Ecto neural progenitor cell (in vitro differentiated cells): Measurements from ENCODE around the gene OR51E1.

Source experiments
- DNase-seq: peaks from one replicate; pipeline ENCODE4 v3.0.0-alpha.2; 2018; ENCODE audit warnings: low spot score

Gene OR51E1, protein sequence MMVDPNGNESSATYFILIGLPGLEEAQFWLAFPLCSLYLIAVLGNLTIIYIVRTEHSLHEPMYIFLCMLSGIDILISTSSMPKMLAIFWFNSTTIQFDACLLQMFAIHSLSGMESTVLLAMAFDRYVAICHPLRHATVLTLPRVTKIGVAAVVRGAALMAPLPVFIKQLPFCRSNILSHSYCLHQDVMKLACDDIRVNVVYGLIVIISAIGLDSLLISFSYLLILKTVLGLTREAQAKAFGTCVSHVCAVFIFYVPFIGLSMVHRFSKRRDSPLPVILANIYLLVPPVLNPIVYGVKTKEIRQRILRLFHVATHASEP

DNA sequence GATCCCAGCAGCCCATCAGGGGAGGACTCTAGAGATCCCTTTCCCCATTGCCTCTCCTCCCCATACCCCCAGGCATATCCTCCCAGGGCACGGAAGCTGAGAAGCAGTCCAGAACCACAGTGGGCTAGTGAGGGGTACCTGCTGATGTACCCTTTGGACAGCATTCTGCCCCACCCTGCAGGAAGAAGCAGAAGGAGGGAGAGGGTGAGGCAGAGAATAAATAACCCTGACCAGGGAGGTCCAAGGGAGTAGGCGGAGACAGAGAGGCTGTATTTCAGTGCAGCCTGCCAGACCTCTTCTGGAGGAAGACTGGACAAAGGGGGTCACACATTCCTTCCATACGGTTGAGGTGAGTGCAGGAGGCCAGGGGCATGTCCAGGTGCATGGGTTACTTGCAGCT, at the start of gene OR51E1:
OR51E1 (plus strand) TSS at position 301 of the 400 bp plus-strand sequence. CDS start 8,545 bp downstream, outside the sequence.
- no peak for DNase-seq

DNA sequence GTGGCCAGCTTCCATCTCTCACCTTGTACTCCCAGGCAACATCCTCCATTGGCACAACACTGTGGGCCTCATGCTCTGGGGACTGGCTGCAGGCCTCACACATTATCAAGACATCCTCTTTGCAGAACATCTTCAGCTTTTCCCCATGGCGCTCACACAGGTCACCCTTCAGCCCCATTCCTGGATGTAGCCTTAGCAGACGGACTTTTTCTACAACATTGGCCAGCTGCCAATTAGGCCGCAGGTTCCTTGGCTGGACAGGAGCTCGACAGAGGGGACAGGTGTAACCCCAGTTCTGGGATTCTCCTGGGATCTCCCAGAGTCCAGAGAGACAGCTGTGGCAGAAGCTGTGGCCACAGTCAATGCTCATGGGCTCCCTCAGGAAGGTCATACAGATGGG, 38.7 kb upstream of the OR51E1 start:
- no peak for DNase-seq

DNA sequence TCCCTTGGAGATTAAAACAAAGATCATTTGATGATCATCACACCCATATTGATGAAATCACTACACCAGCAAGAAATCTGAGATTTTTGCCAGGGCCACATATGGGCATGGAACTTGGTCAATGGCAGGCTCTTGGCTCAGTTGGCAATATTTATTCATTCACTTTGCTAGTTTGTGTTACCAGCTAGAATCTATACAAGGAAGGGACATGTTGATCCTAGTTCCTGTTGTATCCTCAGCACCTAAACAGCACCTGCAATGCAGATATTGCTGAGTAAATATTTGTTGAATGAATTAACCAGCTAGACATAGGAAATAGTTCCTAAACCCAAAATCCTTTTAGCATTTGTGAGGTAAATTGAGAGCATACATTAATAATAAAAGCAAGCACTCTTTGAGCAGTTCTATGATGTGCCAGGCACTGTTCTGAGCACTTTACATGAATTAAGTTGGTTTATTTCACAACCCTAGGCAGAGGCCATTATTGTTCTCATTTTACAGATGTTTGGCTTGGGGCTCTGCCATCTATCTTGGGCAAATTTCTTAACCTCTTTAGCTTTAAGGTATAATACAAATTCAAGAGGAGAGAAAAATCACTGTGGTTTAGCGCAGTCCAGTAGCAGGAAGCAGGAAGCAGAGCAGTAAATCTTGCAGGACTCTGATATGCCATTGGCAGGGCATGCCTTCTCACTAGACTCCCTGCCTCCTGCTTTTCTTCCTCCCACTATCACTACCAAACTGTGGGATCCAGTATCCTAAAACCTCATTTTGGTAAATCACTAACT, 37.4 kb upstream of the OR51E1 start:
- DNase-seq = no peak

DNA sequence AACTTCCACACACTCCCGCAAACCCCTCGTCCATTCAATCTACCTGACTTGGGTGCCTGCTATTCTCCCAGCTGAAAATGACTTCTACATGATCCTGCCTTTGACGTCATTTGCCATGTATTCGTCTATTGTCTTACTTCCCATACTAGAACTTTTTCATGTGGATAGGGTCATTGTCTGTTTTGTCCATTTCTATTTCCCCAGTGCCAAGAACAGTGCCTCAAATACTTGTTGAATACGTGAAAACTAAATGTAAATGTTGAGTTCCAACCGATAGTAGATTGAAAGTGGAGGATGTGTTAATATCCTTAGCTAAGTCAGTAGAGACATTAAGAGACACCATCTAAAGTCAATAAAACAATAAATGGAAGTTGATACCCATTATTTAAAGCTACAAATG, 36.7 kb upstream of the OR51E1 start:
- DNase-seq = no peak

DNA sequence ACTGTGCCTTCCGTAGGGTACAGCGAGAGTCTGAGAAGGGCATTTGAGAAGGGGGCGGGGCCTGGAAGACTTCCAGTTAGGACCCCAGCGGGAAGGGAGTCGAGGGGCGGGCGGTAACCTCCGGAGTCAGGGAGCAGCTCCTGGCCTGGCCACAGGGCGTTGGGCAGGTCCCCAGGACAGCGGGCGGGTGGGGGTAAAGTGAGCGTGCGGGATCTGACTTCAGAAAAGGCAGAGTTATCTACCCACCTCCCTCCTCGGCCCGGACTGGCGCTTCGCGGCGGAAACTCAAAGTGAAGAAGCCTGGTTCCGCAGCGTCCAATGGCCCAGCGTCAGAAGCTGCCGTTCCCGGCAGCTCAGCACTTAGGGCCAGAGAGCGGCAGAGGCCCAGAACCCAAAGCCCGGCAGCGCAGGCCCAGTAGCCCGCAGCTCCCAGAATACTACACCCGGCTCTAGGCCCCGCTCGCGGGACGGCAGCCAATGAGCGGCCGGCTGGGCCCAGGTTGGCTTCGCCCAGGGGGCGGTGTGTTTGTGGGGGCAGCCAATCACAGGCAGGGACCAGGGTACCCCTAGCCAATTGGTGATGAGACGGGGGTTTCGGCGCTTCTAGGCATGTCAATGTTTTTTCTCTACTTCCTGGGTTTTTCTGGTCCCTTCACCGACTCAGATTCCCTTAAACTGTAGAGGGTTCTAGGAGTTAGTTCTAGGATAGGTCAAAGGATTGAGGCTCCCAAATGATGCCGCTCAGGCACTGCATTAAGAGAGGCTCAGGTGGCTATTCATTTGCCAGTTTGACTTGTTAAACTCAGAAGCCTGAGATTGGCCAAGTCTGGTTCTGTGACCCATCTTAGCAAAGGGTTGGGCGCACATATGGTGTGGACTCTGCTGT, 35.8 kb upstream of the OR51E1 start, which contains the start of gene TRIM68:
TRIM68 (minus strand) TSS at position 451 of the 886 bp plus-strand sequence. CDS start 2,727 bp downstream, outside the sequence.
- DNase-seq = peak; percentile 97

DNA sequence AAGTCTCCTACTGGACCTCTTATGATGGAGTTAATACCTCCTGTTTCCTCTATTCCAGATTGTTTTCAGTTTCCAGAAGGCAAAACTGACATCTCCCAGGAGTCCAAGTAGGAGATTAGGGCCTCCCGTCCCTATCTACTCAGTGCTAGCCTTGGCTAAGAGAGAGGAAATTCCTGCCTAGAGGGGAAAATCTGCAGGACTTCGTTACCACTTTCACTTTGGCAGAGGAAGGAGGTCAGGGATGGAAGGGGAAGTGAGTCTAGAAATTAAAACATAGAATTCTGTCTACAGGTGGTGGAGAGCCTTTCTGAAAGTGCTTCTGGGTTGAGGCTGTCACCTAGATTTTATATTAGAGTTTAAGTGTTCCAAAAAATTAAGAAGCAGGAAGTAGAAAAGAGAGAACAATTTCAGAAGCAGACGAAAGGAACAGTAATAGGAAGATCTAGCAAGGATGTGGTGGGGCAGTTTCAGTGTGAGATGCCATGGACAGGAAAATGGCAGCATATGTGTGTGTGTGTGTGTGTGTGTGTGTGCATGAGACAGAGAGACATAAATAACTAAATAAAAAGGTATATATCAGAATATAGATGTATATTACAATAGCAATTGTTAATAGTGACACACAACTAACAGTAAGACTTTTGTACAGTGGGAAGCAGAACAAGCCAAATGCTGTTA, 33.4 kb upstream of the OR51E1 start:
- DNase-seq = no peak

DNA sequence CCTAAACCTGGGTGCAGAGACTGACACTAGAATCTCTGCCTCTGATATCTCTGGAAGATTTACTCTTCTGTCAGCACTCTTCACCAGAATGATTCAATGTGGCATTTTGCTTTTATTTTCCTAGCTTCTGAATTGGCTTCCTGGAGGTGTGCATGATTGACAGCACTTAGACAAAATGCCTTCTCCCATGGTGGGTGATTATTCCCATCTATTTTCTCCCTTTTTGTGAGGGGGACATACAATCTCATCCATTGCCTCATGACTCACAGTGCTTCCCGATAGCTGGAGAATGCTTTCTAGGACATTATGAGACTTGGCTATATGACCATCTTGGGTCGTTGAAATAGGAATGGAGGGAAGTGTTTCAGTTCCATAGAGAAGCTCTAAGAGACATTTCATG, 31.8 kb upstream of the OR51E1 start:
- no peak for DNase-seq

DNA sequence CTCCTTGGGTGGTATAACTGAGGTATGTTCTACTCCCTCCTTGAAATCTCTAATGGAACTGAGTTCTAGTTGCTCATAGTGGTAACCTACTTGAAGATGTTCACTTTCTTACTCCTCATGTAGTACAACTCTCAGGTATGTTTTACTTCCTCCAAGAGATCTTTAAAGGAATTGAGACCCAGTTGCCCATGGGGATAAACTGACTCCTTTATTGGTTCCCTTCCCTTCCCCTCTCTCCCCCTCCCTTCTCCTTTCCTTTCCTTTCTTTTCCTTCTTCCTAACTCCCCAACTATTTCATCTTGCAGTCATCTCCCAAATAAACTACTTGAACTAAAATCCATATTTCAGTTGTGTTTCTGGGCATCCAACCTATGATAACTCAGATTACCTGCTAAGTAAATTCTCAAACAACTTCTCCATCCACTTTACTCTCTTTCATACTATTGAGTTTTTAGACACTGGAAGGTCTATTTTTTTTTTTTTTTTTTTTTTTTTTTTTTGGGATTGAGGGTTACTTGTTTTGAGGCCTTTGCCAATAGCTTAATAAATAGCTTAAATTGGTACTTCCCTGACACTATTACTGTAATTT, 27.8 kb upstream of the OR51E1 start:
- no peak for DNase-seq

DNA sequence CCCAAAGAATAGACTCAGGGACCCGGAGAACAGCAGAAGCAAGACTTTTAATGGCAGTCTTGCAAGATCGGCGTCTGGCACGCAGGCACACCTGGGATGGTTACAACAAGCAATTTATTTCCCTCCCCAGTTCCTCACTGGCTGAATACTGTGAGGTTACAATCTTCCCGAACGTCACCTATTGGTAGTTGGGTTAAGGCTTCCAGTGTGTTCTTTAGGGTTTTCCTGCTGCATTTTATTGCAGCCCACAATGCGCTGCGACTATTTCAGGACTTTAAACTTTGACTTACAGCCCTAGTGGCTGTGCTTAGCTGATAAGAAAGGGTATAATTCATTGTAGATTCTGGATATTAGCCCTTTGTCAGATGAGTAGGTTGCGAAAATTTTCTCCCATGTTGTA, 24.3 kb upstream of the OR51E1 start:
- no peak for DNase-seq

DNA sequence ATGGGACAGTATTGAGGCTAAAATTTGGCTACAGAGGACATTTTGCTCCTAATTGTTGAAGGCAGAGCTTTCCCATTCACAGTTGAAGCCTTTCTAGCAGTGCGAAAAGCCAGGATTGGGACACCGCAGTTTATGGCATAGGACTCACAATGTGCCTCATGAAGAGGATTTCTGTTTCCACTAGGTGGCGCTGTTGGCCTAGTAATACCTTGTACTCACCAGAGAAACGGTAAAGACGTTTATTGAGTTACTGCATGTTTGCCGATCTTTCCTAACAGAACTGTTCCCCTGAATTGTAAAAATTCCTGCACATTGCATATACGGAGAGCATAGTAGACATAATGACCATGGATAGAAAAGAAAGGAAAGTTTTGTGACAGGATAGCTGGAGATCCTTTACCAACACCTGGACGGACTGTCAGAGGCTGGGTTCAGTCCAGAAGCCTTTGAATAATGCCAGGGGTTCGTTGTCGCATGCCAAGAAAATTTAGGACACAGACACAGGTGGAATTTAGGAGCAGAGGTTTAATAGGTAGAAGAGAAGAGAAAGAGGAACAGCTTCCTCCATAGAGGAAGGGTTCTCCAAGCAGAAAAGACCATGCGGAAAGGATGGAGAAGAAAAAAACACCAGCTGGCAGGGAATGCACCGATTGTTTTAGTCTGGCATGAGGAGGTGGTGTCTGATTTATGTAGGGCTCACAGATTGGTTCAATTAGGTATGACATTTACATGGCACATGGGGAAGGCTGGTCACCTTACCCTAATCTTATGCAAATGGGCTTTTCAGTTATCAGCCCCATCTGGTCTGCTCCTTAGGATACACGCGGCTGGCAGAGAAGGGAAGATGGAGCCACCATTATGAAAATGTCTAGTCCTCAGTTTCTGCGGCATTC, 17.3 kb upstream of the OR51E1 start:
- DNase-seq = peak; percentile 82

DNA sequence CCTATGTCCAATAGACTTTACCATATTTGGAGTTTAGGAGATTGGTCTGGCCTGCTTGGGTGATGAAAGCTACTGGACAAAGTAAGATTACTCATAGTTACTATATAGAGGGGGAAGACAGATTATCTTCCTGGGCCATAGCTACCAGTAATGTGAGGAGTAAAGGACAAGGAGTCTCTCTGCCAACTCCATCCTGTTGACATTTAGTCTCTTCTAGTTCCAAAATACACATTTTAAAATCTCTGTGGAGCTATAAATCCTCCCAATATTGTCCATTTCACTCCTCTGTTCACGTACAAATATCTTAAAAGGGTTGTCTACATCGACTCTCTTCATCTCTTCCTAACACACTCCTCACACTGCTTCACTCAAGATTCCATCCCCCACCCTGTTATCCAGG, 7.6 kb upstream of the OR51E1 start:
- DNase-seq = no peak

DNA sequence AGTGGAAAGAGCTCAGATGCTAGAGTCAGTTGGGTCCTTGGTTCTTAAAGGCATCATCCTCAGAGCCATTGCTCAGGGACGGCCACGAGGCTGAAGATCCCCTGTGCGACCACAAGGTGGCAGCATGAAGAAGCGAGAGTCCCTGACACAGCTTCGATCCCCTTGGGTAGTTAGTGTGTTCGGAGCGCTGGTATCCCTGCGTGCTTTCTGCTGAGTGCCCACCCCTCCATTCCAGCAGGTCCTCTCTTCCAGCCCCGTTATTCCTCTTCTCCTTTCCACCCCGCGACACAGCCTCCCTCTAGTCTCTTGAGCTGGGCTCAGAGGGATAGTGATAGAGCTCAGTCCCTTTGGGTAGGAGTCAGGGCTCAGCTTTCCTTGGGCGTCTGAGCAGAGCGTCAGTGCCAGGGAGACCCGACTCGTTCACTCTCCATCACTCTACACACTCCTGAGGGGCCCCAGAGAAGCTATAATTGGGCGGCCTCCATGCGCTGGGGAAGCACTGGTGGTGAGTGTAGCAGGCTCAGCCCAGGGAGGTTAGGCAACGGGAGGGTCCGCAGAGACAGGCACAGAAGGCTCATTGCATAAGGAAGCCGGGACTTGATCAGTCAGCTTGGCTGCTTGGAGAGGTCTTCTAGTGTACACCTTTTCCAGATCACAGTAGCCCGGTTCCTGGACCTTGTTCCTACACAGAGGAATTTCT, 6.7 kb upstream of the OR51E1 start, which contains the start of gene OR51D1:
OR51D1 (plus strand) TSS at position 516 of the 700 bp plus-strand sequence. CDS start 2,314 bp downstream, outside the sequence.
- DNase-seq = peak; percentile 82

DNA sequence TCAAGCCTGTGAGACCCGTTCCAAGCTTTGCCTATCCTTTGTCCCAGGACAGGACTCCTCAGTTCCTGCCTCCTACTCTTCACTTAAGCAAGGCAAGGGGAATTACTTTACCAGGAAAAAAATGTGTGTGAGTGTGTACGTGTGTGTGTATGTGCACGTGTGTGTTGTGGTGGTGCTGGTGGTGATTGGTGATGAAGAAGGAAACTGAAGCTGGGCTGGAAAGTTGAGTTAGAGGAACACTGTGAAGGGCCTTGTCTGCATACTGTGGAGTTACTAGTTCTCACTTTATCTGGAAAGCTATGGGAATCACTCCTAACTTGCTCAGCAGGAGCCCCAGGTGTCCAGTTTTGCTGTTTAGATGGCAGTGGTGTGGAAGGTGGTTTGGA, 6.1 kb upstream of the OR51E1 start:
- DNase-seq = no peak

DNA sequence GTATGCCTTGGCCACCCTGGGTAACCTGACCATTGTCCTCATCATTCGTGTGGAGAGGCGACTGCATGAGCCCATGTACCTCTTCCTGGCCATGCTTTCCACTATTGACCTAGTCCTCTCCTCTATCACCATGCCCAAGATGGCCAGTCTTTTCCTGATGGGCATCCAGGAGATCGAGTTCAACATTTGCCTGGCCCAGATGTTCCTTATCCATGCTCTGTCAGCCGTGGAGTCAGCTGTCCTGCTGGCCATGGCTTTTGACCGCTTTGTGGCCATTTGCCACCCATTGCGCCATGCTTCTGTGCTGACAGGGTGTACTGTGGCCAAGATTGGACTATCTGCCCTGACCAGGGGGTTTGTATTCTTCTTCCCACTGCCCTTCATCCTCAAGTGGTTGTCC, 3.9 kb upstream of the OR51E1 start:
- DNase-seq = no peak

DNA sequence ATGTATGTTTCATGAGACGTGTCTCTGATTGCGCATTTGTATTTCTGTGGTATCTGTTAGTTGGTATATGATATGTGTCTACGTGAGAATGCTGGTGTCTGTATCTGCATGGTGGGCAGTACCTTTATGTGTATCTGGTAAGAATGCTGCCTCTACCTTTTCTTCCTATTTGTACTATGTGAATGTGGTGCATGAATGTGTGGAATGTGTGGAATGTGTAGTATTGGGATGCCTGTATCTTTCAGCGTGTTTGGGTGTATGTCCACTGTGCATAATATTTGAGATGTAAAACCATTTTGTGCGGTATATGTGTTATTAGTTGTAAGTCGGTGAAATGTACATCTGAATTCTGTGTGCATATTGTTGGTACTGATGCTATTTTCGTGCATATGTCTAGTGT, 2.3 kb upstream of the OR51E1 start:
- DNase-seq = no peak

DNA sequence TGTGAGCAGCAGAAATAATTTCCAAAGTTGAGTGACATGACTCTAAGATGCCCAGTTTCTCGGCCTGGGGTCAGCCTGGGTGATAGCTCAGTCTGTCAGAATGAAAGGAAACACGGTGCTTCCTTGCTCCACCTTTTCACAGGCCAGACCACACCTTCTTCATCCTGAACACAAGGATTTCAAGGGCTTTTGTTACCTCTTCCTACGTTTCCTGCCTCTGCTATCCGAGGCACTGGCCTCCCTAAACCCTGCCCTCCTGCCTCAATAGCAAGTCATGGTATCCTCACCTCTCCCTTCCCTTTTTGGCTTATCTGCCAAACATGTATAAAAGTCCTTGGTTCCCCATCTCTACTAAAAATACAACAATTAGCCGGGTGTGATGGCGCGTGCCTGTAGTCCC, 1.7 kb upstream of the OR51E1 start:
- DNase-seq = no peak

DNA sequence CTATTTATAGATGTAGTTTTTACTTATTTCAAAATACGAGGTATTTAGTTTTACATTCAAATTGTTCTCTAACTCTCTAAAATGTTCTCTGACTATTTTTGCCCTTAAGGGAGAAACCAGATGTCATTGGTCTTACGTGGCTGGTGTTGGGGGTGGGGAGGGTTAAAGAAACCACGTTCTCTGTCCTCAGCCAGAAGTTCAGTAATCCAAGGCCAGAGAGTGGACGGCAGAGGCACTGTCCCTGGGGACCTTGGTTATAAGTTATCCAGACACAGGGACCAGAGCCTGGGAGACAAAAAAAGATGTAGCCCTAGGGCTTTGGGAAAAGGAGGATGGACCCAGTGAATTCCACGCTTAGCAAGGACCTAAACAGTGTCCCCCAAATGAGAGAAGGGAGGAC, 706 bp upstream of the OR51E1 start:
- DNase-seq = no peak

DNA sequence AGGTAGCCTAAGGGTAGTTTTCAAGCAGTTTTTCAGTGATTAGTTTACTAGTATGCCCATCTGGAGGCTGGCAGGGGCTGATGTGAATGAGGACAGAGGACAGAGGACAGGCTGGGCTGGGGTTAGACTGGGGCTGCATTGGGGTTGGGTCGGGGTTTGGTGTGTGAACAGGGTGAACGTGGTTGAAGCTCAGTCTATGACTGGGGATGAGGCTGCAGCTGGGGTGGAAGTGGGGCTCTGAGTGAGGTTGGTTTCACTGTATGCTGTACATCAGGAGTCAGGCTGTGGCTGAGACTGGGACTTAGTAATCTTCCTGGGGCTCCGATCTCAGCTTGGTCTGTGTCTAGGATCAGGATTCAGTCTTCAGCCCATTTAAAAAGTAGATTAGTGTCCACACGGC, 451 bp downstream of the OR51E1 start:
- DNase-seq = no peak

DNA sequence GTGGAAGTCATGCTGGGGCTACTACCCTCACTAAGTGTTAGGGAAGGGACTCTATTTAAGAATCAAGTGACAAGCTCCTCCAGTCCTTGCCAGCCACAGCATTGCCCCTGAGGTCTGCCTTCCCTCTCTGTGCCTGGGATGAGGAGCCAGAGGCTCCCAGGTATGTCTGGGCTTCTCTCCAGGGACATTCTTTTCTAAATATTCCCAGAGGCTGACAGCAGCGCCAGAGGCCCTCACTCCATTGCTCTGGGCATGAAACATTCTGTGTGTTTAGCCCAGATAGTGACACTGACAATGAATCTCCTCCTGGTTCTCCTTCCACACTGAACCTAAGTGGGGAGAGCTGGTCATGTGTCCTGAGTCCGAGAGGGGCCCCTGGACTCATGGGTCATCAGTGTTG, 2.2 kb downstream of the OR51E1 start:
- DNase-seq = no peak

DNA sequence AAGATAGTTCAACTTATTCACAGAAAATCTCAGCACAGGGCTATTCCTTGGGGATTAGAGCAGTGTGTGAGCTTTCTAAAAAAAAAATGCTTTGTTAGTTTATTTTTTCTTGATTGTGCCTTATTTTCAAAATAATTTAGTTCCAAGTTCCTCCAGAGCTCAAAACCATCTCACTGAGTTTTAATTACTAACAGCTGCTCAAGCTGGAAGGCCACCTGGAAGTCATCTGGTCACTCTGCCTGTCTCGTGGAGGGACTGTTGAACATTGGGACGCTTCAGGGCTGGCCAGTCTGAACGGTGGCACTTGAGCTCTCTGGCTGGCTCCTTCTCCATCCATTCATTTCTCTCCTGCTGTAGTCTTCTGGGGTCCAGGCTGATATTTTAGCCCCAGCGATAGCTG, 4.0 kb downstream of the OR51E1 start:
- DNase-seq = no peak
